Regular cardiac myocyte (primary cell): Measurements from ENCODE around the gene PLCB3. TPM values are rescaled to one million over a fixed set of nuclear protein-coding genes. Genes with fewer than 3 reads are reported as not detected.

Experiments
- total RNA-seq: library from RNA; depleted of rRNA; stranded (reverse); fragments of >200 nt; gene quantifications from 2 replicates; pipeline ENCODE4 v1.2.3, GENCODE V29; 2014

The PLCB3 gene
- total RNA-seq, result 33.0 and 75.5 TPM in 2 replicates

DNA sequence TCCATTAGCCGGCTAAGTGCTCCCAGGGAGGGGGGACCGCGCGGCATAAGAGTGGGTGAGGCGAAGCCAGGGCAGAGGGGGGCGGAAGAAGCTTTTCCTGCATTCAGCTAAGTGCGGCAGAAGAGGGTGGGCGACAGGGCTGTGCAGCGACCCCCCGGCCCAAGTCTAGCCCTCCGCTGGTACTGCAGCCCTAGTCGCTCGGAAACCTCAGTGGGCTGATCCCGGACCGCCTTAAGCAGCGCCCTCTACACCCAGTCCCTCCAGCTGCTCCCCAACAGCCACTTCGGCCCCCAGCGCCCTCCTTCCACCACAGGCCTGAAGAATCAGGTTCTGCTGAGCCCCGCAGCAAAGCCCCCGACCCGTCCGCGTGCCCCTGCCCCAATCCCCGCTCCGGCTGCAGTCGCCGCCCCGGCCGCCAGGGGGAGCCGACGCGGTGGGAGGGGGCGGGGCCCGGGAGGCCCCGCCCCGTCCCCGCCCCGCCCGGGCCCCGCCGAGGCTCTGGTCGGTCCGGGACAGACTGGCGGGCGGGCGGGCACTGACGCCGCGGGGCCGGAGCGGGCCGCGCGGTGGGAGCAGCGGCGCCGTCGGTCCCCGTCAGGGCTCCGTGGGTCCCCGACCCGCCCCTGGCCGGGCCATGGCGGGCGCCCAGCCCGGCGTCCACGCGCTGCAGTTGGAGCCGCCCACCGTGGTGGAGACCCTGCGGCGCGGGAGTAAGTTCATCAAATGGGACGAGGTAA lies at the start of gene PLCB3:
TSS of gene PLCB3 (plus strand) at position 515 of the 737 bp plus-strand sequence. CDS start at position 635, 120 bp downstream.

DNA sequence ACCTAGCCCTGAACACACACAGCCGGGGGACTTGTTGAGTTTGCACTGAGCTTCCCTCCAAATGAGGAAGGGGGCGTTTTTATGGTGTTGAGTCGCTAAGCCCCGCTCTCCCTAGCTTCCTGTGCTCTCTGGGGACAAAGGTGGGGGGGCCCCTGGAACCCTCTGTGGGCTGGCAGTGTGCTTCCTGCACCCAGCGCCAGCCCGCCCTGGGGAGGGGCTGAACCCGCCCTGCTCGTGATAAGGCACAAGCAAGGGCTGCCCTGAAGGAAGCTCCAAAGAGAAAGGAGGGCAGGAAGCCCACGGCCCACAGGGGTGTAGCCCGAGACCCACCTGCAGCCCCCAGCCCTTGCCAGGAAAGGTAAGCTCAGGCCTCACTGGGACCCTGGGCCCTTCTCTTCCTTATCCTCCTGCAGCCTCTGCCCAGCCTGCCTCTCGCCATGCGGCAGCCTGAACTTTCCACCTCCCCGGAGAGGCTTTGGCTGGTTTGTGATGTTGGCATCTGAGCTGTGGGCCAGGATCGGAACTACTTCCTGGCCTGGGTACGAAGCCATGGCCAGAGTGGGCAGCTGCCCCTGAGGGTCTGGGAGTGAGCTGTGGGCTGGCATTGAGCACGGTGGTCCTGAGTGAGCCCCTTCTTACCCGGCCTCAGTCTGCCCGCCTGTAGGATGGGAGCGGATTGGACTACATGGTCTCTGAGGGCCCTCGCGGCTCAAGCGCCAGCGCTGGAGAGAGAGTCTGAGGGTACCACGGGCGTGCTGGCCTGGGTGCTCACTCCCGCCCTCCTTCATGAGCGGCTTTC lies 44.7 kb upstream of the PLCB3 start, which contains the start of gene FERMT3:
TSS of gene FERMT3 (plus strand) at position 265 of the 799 bp plus-strand sequence. CDS start 644 bp downstream, outside the sequence.

DNA sequence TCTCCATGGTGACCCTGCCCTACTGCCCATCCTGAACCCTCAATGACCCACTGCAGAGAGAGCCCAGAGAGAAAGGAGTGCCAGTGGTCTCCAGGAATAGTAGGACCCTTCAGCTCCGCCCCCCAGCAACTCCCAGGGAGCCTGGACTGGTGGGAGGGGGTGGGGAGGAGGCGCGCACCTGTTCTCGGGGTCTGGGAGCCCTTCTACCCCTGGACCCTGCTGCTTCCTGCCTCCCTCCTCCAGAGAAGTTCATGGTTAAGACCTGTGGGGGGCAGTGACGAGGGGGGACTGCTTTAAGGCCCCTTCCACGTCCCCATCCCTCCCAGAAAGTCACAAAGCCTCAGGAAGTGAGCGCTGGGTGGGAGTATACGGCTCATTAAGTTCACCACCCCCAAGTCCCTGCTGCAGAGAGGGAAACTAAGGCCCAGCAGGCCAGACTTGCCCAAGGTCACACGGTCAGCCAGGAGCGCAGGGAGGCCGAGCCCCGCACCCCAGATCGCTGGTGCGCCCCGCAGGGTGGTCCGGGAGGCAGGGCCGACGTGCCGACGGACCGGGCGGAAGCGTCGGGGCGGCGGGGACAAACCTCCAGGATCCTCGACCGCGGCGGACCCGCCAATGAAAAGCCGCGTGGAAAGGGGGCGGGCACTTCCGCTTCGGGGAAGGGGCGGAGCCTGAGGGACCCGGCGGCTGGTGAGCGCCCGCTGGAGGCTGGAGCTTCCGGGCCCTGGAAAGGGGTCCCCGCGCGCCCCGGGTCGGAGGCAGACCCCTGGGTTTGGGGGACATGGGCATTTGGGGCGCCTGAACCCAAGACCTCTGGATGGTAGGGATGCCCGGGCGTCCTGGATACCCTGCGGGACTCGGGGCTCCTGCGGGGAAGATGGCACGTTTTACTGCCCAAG lies 25.5 kb upstream of the PLCB3 start, which contains the start of the genes NUDT22 and TRPT1:
TSS of gene NUDT22 (plus strand) at position 667 of the 899 bp plus-strand sequence. CDS start 379 bp downstream, outside the sequence.
TSS of gene TRPT1 (minus strand) at position 579 of the 899 bp plus-strand sequence. CDS start at position 253, 326 bp downstream.

DNA sequence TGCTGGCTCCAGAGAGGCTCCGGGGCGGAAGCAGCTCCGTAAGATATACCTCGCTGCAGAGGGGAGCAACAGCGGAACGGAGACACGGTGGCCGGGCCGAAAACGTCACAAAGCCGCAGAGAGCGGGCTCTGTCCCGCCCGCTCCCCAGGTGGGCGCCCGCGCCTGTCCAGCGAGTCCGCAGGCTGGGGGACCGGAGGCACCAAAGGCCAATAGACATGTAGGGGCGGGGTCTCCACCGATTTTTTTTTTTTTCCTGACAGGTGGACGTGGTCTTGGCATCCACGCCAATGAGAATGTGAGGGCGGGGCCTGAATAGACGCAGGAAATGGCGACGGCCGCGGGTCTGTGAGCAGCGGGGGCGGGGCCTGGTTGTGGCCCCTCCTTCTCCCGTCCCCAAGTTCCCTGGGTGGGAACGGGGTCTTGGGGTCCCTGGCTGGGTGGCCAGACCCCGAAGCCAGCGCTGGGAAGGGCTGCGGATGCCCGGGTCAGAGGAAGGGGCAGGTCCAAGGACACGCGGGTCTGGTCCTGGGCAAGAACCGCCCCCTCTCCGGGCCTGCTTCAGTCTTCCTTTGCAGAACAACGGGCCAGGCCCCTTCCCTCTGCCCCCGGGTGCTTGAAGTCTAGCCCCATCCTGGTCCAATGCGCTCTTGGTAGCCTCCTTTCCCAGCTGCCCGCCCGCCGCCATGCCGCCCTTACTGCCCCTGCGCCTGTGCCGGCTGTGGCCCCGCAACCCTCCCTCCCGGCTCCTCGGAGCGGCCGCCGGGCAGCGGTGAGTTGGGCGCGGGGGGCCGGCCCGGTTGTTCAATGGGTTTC lies 21.0 kb upstream of the PLCB3 start, which contains the start of gene DNAJC4:
TSS of gene DNAJC4 (plus strand) at position 378 of the 814 bp plus-strand sequence. CDS start at position 685, 307 bp downstream.

DNA sequence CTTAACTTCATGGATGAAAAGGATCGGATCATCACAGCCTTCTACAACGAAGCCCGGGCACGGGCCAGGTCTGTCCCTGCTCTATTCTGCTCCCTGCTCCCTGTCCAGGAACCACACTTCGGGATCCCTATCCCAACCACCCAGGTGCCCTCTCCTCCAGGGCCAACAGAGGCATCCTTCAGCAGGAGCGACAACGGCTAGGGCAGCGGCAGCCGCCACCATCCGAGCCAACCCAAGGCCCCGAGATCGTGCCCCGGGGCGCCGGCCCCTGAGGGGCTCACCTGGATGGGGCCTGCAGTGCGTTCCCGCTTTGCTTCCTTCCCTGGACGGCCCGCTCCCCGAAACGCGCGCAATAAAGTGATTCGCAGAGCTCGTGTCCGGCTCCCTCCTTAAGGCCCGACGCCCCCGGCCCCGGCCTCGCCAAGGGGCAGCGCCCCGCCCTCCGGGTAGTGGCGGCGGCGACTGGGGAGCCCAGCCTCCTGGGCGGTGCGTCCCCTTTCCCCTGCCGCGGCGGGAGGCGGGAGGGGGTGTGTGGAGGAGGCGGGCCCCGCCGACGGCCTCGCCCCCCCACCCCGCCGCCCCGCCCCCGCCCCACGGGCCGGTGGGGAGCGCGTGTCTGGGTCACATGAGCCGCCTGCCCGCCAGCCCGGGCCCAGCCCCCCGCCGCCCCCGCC lies 17.3 kb upstream of the PLCB3 start, which contains the start of gene VEGFB:
TSS of gene VEGFB (plus strand) at position 672 of the 674 bp plus-strand sequence. CDS start 250 bp downstream, outside the sequence.

DNA sequence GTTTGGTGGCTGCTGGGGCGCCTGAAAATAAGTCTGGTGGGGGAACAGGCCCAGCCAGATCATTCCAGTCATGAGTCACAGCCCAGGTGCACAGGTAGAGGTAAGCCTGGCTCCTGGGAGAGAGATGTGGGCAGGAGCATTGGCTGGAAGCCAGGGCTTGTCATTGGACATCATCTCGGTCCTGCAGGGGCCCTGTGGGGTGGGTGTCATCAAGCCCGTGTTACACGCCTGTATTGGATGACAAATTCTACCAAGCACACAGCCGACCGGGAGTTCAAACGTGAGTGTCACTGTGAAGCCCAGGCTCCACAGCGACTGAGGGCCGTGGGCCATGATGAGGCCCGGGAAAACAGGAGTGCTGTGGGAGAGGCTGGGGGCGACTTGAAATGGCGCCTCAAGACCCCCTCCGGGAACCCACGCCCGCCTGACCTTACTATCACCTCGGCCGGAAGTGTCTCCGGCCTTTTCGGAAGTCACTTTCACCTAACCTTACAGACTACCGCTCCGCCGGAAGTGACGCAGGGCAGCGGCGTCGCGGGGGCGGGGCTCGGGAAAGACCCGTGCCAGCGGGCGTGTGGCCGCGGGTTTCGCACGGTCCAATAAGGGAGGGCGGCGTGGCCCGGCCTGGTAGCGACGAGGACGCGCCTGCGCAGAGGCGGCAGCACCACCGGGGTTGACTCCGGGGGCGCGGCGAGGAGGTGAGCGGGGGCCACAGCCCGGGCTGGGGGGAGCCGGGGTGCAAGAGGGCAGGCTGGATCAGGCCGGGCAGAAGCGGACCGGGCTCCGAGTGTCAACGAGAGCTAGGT lies 10.7 kb upstream of the PLCB3 start, which contains the start of gene FKBP2:
TSS of gene FKBP2 (plus strand) at position 661 of the 806 bp plus-strand sequence. CDS start 1,293 bp downstream, outside the sequence.

DNA sequence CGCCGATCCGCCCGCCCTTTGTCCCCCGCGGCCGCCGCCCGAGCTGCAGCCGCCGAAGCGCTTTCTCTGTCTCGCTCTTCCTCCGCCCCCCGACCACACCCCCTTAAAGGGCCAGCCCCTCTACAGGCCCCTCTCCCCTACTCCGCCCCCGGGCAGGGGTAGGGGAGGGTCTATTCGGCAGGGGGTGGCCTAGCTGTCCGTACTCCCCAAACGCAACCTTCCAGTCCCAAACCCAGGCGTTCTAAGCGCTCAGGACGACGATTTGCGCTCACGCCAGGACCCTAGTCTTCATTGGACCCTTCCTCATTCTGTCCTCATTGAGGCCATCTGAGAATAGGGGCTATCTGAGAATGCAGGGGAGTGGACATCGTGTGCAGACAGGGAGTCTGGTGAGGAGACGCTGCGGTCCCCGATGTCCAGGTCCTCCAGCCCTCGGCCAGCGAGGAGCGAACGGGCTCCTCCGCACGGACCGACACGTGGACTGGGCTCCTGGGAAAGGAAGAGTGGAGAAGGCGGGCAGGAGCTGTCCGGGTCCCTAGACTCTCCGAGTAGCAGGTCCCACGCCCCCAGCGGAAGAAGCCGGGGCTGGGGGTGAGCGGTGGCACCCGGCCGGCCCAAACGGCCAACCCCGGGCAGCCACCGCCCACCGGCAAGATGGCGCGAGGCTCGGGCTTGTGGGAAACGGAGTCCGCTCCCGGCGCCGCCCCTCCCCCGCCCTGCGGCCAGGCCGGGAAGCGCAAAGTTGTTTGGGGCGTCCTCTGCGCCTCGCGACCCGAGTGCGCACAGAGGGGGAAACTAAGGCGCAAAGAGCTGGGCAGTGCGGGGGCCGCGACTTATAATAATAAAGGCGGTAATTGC lies 4.2 kb upstream of the PLCB3 start, which contains the start of gene PPP1R14B:
TSS of gene PPP1R14B (minus strand) at position 73 of the 858 bp plus-strand sequence. CDS start 270 bp downstream, outside the sequence.

DNA sequence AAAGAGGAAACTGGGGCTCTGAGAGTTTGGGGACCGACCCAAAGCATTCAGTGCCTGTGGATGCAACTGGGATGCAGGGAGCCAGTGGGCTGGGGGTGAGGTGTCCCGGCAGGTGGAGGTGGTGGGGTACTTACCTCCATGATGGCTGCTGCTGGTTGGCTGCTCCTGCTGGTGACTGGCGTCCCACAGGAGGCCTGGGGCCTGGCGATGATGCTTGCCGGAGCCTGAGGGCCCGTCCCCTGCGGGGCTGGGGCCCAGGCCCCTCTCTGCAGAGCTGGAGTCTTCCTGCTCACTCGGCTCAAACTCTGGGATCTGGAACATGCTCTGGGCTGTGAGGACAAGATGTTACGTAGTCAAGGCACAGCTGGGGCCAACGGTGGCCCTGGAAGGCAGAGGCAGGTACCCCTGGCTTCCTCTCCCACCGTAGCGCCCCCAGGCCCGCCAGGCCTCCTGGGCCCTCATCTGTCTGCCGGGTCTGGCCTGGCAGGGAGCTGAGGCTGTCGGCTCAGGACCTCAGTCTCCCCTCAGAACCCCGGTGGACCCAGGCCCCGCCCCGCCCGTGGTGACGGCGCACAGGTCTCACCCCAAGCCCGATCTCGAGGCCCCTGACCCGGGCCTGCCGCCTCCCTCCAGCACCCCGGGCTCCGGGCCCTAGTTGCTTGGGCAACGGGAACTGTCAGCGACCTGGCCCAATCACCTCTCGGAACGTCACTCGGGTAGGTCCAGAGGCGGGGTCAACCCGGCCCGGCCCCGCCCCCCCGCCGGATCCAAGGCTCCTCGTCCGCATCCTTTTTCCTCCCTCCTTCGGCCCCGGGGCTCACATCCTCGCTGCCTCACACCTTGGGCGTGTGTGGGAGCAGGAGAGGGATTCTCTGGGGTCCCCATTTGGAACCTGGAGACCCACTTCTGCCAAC lies 33.0 kb downstream of the PLCB3 start, which contains the start of gene BAD:
TSS of gene BAD (minus strand) at position 618 of the 914 bp plus-strand sequence. CDS start at position 321, 297 bp downstream.

DNA sequence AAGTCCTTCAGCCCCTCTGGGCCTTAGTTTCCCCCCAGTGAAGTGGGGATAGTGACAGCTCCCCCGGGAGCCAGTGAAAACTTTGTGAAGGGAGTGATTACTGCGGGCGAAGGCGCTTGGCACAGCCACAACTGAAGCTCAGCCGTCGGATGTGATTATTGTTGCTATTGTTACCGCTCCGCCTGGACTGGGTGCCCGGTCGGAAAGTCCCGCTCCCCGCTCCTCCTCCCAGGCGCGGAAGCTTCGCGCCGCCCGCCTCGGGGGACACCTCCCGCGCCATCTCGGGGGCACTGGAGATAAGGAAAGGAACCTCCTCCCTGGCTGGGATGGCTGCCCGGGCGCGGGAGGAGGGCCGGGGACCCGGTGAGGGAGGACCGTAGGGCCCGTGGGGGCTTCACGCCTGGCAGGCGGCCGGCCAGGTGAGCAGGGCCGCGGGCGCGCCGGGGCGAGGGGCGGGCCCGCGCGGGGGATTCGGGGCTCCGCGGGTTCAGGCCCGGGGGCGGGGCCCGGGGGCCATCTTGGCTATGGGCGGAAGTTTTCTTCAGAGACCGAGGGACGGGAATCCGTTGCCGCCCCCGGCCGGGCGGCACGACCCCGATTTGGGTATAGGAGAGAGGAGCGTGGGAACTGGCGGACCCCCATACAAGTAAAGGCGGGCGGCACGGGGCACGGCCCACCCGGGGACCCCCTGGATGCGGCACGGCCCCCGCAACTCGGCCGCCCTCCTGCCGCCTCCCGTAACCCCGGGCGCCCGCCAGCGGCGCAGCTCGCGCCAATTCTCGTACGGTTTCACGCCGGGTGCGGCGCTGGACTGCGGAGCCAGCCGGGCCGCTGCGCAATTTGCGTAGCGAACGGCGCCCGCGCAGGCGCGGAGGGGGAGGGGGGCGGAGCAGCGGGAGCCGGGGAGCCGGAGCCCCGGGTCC lies 33.9 kb downstream of the PLCB3 start, which contains the start of gene GPR137:
TSS of gene GPR137 (plus strand) at position 887 of the 923 bp plus-strand sequence. CDS start 677 bp downstream, outside the sequence.

DNA sequence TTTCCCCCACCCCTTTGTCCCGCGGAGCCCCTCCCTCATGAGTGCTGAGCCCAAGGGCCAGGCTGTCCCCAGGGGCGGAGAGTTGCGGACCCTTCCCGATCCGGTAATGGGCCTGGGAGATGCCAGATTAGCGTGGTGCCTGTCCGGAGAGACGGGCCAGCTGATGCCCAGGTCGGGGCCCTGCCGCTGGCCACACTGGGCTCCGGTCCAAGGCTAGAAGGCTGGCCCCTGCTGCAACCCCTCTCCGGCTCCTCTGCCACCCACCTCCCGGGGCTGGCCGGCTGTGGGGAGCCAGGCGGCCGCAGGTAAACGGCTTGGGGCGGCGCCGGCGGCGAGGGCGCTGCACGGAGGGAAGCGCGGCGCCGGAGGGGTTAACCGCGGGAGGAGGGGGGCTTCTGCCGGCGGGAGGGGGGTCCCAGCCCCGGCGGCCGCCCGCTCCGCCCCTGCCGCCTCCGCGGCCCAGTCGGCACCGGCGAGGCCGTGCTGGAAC lies 40.0 kb downstream of the PLCB3 start, which contains the start of gene KCNK4:
TSS of gene KCNK4 (plus strand) at position 41 of the 490 bp plus-strand sequence. CDS start 1,717 bp downstream, outside the sequence.

DNA sequence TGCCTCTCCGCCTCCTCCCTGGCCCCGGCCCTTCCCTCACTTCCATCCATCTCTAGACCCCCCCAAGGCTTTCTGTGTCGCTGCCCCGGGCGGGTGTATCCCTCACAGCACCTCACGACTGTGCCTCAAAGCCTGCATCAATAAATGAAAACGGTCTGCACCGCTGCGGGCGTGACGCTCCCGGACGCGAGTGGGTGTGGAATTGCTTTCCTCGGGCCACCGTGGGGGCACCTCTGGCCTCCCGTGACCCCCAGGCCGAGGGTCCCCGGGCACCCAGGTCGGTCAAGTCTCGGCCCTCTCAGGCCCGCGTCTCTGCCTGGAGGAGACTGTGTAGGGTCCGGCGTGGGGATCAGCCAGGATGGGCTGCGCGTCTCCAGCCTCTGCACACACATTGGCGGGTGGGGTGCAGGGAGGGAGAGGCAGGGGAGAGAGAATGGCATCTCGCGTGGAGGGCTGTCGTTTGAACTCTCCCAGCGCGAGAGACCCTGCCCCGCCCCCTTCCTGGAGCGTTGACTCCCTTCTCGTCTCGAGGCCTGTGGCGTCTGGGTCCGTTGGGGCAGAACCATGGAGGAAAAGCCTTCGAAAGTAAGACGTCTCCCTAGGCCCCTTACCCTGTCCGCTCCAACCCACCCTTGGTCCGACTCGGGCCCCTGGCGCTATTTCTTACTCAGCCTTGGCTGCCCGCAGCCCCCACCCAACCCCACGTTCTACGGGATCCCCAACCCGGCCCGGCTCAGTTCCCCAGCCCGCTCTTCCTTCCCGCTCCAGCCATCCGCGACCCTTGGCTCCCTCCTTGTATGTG lies 48.7 kb downstream of the PLCB3 start, which contains the start of gene CATSPERZ:
TSS of gene CATSPERZ (plus strand) at position 512 of the 802 bp plus-strand sequence. CDS start at position 565, 53 bp downstream.

DNA sequence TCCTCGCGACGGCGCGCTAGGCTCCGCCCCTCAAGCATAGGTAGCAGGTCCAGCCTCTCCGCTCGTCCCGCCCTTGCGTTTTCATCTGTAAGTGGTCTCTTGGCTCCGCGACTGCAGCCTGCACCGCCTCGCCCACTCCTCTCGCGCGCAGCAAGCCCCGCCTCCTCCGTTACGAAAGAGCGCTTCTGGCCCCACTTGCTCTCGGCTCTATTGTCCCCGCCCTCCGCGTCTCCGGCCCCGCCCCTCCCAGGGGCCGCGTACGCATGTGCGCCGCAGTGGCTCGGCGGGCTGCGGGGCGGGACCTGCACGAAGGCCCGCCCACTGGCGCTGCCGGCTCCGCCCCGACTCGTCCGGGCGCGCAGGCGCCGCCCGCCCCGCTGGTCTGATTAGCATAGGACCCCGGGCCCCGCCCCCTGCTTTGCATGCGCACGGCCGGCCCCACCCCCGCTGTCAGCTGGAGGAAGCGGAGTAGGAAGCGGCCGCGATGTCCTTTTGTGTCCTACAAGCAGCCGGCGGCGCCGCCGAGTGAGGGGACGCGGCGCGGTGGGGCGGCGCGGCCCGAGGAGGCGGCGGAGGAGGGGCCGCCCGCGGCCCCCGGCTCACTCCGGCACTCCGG lies 53.9 kb downstream of the PLCB3 start, which contains the start of gene ESRRA:
TSS of gene ESRRA (plus strand) at position 450 of the 616 bp plus-strand sequence. CDS start 1,656 bp downstream, outside the sequence.

DNA sequence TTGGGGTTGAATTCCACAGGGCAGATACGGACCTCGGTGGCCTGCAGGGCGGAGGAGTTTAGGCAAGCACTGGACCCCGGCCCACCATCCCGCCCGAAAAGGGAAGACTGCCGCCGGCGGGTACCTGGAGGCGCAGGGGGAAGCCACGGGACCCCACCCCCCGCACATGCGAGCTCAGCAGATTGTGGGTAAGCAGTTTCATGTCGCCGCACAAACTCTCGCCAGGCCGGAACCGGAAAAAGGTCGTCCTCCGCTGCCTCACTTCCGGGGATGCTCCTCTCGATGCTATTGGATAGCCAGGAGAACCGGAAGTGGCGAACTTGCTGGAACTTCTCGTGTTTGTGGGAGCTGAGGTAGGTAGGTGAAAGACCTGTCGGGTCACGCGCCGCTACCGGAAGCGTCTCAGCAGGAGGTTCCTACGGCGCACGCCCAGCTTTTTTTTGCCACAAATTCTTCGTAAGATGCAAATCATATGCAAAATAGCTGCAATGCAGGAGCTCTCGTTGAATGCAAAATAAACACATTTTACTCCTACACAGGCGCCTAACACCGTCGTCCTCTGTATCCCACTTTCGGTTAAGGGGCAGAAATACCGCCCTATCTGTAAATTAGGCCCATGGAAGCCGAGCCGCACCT lies 66.1 kb downstream of the PLCB3 start, which contains the start of gene TRMT112:
TSS of gene TRMT112 (minus strand) at position 235 of the 636 bp plus-strand sequence. CDS start at position 202, 33 bp downstream.

